HEK293T (cell line): ENCODE data around the gene ZBTB3.

Experiments
- CTBP1 ChIP-seq: fragments of 450-650 bp; IDR thresholded peaks from 2 replicates; pipeline ENCODE4 v1.6.1; 2016; ENCODE audit warnings: borderline replicate concordance
- FOXA1 ChIP-seq: fragments of 450-650 bp; IDR thresholded peaks from 2 replicates; pipeline ENCODE4 v1.6.1; 2016; ENCODE audit warnings: mild to moderate bottlenecking
- FOXK2 ChIP-seq: fragments of 450-650 bp; IDR thresholded peaks from 2 replicates; pipeline ENCODE4 v1.6.1; 2016; ENCODE audit warnings: mild to moderate bottlenecking
- FOXM1 ChIP-seq: fragments of 450-650 bp; IDR thresholded peaks from 2 replicates; pipeline ENCODE4 v1.6.1; 2017; ENCODE audit warnings: mild to moderate bottlenecking, borderline replicate concordance
- L3MBTL2 ChIP-seq: fragments of 450-650 bp; conservative IDR thresholded peaks from 2 replicates; pipeline ENCODE4 v1.6.1; 2016; ENCODE audit warnings: mild to moderate bottlenecking
- LEF1 ChIP-seq: fragments of 450-650 bp; IDR thresholded peaks from 2 replicates; pipeline ENCODE4 v1.6.1; 2017; ENCODE audit warnings: mild to moderate bottlenecking, borderline replicate concordance
- SP1 ChIP-seq: fragments of 450-650 bp; IDR thresholded peaks from 2 replicates; pipeline ENCODE4 v1.6.1; 2017
- TARDBP ChIP-seq: fragments of 450-650 bp; IDR thresholded peaks from 2 replicates; pipeline ENCODE4 v1.6.1; 2016
- ZNF384 ChIP-seq: fragments of 450-650 bp; IDR thresholded peaks from 2 replicates; pipeline ENCODE4 v1.6.1; 2016

GRCh38 chr11:62727165-62727871, 26.6 kb downstream of the ZBTB3 start, which contains the start of gene HNRNPUL2:
- TF ChIP-seq FOXM1 (peak; percentile 18; the same call in 1 of the 2 replicates), LEF1 (no peak; the same call in 1 of the 2 replicates), TARDBP (no peak), FOXA1 (no peak), ZNF384 (no peak), L3MBTL2 (peak; percentile 98), SP1 (no peak), FOXK2 (no peak), CTBP1 (peak; percentile 47; the same call in 1 of the 2 replicates)
